Stimulated activated CD4-positive, alpha-beta T cell treated with anti-CD3 and anti-CD28 coated beads, TNF-alpha, amount 100 ng/mL, for 48 hours (primary cell): Measurements from ENCODE around the gene MARCHF2.

ENCODE experiments used
- DNase-seq, 3 donors: peaks; one replicate each; pipeline ENCODE4 v3.0.0-alpha.2; 2020; ENCODE audit warnings: low read depth in 3 of 3

MARCHF2 gene

DNA sequence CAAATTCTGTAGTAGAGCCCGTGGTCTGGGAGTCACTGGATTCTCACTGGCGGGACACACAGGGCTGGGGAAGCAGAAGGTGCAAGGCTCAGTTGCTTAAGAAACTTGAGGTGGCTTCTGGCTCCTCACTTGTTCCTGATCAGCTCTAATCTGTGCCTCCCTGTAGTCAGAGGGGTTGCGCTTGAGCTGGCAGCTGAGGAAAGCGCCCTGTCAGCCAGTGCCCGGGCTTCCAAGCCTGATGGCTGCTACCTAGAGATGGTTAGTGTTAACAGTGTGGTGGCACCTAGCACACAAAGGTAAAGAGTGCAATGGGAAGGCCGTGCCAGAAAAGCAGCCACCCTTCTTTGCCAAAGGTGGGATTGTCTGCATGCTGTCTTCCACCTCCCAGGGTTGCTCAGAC lies 40.5 kb downstream of the MARCHF2 start:
- DNase-seq, result no peak

DNA sequence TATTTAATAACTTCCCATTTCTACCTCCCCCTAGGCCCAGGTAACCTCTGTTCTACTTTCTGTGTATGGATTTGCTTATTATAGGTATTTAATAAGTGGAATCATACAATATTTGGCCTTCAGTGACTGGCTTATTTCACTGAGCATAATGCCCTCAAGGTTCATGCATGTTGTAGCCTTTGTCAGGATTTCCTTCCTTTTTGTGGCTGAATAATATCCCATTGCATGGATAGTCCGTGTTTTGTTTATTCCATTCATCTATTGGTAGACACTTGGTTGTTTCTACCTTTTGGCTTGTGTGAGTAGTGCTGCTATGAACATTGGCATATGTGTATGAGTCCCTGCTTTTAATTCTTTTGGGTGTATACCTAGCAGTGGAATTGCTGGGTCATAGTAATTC lies 41.1 kb downstream of the MARCHF2 start:
- no peak for DNase-seq

DNA sequence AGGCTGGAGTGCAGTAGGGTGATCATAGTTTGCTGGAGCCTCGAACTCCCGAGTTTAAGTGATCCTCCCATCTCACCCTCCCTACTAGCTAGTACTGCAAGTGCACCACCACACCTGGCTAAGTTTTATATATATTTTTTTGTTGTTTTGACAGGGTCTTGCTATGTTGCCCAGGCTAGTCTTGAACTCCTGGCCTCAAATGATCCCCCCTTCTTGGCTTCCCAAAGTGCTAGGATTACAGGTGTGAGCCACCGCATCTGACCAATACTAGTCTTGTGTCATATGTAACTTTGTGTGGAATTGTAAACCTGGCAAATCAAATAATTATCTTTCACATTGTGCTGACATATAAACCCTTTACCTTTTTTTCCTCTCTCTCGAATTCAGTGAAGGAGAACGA lies 41.9 kb downstream of the MARCHF2 start:
- DNase-seq, result no peak

DNA sequence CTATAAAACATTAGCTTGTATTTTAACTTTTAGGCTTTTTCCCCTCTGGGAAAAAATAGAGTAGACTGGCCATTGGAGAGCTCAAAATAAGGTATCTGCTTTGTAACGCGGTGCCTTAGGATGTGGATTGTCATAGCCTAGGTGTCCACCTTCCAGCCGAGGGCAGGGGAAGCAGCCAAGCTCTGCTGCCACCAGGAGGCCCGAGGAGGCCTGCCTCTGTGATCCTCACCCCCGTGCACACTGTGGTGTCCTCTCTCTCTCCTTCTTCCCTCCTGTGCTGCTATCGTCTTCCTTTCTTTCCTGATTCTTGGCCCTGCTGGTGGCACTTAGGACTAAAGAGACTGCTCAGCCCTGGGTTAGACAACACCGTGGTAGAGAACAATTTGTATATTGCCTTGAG lies 43.0 kb downstream of the MARCHF2 start:
- no peak for DNase-seq

DNA sequence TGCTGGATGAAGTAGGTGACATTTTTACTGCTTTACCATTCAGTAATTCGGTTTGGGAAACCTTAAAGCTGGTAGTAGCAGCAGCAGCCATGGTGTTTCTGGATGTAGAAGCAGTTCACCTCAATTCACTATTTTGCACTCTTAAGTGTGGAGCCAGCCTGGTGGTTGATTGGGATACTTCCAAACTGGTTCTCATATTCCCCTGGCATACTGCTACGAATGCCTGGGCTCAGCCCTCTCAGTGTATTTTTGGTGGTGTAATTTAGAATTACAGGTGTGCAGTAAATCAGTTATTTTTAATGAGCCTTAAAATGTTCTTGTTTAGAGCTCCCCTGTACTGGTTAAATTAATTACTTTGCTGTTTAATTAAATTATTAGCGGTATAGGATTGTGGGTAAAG lies 44.1 kb downstream of the MARCHF2 start:
- no peak for DNase-seq

DNA sequence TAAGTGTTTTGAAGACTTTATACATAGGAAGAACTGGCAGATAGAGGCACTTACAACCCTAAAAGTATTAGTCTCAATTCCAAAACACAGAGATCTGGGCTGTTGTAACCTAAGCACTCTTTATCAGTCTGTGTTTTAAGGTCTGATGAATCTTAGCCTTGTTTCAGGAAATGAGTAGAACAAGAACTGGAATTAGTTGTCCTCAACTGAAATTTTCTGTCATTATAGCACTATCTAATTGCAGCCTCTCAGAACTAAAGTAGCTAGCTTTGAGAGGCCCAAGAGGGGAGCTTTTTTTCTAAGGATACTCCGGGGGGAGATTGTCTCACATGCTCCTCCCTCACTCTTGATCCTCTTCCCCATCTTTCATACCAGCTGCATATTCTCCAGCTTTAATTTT lies 44.7 kb downstream of the MARCHF2 start:
- DNase-seq, result no peak

DNA sequence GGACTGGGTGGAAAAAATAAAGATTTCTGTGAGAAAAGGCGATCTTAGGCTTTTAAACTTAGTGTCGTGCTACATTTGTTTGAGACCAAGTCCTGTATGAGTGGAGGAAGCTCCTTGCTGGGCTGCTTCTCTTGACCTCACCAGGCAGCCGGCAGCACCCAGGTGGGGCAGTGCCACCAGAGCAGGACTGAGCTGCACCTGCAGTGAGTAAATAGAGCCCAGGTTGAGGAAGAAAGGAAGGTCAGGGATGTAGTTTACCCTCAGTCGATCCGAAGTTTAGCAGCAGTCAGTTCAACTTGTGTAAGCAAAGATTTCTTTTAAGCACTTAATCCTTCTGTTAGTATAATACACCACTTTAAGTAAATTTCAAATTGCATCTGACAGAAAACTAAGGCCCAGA lies 45.3 kb downstream of the MARCHF2 start:
- DNase-seq, result no peak

DNA sequence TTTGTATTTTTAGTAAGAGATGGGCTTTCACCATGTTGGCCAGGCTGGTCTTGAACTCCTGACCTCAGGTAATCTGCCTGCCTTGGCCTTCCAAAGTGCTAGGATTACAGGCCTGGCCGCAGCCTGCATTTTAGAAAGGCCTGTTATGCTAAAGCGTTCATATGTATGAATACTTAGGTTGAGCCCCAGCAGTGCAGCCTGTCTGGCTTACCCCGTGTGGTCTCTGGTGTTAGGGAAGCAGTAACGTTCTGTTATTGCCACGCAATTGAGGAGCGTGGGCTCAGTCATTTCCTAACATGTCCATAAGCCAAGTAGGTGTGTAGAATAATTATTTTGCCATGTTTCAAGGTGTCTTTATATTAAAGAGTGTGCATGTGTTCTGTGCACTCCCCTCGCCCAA lies 46.0 kb downstream of the MARCHF2 start:
- no peak for DNase-seq

DNA sequence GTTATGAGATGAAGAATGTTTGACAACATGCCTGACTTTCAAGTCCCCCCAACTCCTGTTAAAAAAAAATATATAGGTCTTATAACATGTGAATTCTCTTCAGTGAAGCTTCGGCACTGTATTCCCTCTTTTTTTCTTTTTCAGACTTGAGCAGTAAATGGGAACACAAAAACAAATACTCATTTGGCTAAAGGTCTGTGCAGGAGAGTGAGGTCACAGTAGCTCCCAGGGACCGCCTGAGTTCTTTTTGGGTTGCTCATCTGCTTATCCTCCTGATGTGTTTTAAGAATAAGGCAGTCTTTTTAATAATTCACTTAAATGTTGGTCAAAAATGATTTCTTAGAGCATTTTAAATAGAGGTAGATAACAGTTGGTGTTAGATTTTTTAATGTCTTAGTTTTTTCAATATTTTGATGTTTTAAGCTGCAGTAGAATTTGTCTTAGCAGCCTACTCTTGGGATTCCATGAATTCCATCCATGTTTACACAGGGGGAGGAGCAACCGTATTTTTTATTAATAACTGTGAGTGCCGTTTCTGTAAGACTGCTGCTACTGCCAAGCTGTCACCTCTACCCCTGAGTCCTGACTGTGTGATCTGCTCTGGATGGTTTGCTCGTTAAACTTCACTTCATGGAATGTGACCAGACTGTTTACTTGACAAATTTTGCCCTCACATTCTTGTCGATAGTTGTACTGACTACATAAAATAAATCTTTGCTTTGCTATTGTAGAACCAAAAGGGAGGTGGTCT lies 46.6 kb downstream of the MARCHF2 start:
- DNase-seq, result no peak

DNA sequence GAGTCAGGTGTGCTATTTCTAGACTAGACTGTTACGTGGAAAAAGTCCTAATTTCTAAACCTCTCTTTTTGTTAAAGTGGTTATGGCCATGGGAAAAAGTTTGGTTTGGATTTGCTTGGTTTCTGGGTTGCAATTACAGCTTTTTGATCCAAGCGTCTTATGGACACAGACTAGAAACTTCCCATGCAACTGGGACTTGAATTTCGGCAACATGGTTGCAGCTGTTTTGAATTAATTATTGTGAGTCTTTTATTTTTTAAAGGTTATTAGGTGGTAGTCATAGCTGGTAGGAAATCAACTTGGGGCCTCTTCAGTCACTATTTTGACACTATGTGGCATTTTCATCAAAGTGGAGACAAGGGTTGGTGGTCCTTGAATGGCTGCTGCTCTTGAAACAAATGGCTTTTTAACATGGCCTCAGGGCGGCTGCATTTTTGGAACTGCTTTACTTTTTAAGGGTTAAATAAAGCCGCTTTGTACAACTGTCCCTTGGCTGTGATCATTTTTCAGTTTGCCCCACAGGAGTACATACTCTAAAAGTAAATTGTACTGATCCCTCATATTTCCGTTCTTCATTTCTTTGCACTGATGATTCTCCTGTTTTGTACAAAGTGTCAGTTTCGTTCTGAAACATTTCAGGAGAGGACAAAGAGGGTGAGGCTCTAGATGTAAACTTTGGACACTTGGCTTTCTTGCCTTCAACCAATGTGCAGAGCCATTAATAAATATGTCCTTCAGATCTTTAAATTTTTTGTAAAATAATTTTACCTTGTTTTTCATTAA lies 47.6 kb downstream of the MARCHF2 start:
- no peak for DNase-seq

DNA sequence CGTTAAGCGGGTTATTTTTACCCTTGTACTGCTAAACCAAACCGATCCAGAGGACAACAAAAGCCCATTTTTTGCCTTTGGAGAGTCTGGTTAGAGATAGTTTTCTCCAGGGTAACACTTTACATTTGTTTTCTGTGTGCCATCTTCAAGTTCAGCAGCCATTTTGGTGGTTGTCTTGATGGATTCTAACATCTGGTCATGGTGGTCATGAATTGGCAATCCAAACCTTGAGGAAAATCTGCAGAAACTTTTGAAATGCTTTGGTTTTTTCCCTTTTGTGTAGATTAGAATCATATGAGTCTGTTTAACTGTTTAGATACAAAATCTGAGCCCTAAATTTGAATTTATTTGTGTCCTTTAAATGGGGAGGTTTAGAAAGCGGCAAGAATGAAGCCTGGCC lies 48.3 kb downstream of the MARCHF2 start:
- no peak for DNase-seq

DNA sequence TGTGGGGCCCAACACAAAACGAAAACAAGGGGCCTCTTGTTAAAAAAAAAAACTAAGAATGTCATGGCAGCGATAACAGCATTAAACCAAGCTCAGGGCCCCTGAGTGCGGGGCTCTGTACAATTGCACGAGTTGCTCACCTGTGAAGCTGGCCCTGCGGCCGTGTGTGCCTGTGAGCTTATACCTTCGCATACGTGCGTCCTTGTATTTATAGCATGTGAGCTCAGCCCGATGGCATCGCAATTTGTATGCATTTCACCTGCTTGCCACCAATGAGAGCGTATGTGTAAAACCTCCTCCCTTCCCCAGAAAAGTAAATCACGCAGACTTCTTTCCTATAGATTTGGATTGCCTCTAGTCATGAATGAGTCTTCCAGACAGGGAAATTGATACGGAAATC lies 48.8 kb downstream of the MARCHF2 start:
- DNase-seq, result no peak

DNA sequence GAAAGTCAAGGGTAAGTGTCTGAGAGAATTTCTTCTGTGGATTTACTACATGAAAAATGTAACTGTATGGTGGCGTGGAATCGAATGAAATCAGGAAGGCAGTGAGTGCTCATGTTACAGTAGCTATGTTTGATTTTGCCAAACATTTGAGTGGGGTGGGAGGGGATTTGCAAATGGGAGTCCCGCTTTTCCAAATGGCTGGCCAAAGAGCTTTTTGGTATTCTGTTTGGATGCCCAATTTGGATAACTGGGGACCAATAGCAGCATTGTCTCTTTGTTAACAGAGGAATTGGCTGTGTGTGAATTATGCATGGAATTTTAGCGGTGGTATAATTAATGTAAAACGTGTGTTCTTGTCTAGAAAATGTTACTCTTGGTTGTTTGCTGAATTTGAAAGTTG lies 49.5 kb downstream of the MARCHF2 start:
- DNase-seq, result no peak

DNA sequence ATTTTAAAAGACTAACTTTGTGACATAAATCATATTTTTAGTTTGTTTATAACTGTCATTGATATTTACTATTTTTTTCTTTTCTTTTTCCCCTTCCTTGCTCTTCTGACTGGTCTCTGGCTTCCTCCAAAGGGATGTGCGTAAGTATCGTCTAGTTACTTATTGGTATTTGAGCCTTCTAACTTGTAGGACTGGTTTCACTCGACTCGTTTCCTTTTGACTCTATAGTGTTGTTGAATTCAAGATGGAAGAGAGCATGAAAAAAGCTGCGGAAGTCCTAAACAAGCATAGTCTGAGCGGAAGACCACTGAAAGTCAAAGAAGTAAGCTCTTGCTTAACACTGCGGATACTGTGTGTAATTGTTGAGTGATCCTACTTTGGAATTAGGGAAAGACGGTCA lies 50.3 kb downstream of the MARCHF2 start:
- DNase-seq, result no peak

DNA sequence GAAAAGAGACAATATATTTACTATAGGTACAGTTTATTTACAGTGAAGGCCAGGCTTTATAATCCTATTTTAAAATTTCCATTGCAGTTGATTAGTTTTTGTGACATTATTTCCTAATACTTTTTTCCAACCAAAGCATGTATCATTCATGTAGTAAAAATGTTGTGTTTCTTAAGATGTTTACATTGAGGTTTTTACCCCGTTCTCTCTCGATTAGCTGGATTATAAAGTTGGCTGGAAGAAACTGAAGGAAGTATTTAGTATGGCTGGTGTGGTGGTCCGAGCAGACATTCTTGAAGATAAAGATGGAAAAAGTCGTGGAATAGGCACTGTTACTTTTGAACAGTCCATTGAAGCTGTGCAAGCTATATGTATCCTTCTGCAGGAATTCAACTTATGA lies 52.9 kb downstream of the MARCHF2 start:
- DNase-seq, result no peak

DNA sequence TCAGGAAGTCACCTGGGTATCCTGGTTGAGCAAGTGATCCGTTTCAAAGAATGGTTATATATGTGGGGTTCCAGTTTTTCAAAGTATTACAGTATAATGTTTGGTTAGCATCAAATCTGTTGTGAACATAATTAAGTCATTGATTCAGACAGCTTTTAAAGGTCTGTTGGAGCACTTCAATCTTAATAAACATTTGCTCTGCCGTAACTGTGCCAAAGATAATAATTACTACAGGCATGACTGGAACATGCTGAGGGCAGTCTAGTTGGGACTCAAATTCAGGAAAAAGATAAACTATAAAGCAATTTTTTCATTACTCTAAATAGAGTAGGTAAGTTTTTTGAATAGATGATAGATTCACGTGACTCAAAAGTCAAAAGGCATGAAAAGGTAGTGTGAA lies 55.0 kb downstream of the MARCHF2 start:
- no peak for DNase-seq

DNA sequence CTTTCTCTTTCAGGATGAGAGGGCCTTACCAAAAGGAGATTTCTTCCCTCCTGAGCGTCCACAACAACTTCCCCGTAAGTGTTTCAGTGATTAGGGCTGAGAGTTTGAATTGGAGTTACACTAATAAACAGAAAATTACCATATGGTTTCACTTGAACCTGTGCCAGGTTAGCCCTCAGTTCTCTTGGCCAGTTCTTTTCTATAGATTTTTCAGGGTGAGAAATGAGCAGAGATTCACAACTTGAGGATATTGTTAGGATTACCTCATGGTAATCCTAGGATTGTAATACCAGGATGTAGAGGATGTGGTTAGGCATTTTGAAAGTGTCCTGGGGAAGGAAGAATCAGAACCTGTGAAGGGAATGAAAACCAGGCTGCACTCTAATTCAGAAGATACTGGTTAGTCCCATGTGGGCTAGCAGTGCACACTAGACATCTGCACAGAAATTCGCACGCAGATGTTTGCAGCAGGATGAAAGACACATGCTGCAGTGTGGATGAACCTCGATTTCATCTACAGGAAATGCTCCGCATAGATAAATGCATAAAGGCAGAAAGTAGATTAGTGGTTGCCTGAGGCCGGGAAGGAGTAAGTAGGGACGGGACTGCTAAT lies 55.8 kb downstream of the MARCHF2 start:
- DNase-seq, result no peak

DNA sequence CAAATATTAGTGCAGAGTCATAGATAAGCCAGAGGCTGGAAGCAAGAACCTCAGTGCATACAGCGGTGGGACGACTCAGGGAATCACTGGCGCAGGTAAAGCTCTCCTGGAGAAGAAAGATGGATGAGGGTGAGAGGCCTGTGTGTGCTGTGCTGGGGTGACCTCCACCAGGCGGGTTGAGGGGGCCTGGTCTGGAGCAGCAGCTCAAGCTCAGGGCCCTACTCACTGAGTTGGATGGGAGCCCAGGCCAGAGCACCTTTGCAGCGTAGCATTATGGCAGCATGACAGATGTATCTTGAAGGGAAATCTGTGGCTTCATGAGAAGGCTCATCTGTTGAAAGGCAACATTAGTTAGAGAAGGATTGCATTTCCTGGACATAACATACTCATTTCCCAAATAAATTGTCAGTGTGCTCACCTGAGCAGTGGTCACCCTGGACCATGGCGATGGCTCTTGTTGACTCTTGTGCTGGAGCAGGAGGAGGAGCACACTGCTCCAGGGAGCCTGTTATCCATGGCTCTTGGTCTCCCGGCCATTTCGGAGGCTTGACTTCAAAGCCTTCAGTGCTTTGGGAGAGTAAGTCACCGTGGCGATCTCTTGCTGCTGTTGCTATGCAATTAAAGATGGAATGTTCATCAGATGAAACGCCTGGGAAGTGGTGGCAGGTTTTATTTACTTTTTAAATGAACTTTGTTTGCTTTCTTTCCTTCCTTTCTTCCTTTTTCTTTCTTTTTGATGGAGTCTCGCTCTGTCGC lies 56.7 kb downstream of the MARCHF2 start:
- no peak for DNase-seq

DNA sequence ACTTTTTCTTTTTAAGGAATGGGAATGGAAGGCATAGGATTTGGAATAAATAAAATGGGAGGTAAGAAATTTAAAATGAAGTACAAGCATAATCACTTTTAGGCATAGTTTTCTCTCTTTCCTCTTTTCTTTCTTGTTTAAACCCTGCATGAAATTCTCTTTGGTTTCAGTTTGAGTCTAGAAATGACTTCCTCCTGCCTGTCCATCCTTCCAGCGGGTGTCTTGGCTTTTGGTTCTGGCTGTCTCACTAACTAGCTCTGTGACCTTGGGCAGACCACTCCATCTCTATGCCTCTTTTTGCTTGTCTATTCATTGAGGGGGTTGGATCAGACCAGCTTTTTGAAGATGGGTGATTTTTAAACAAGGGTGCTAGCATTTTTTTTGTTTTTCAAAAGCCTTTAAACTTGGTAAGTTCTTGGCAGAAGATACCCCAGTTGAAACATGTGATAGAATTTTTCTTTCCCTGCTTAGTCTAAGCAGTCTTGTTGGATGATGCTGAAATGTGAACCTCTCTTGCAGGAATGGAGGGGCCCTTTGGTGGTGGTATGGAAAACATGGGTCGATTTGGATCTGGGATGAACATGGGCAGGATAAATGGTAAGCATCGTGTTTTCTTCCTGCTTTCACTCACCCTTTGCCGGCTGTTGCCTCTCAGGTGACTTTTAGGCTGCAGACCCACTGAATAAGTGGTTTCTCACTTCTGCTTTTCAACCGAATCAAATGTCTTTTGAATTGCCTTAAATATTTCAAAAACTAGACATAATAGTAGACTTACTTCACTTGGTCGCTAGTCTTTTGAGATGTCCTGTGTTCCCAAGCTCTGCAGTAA lies 60.8 kb downstream of the MARCHF2 start:
- DNase-seq, result no peak

DNA sequence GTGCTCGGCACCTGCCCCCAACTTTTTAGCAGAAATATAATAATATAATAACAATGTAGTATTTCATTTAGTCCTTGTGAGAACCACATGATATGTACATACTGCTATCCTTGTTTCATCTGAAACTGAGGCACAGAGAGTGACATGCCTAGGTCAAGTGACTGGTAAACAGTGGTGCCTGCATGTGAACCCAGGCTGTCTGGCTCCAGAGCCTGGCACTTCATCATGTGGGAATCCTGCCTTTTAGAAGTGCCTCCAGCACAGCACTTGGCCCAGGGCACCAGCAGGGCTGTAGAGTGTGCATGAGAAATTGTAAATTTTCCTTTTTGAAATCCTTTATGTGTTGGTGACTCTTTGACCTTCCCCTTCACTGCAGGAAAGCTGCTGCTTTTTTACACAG lies 61.9 kb downstream of the MARCHF2 start:
- no peak for DNase-seq

DNA sequence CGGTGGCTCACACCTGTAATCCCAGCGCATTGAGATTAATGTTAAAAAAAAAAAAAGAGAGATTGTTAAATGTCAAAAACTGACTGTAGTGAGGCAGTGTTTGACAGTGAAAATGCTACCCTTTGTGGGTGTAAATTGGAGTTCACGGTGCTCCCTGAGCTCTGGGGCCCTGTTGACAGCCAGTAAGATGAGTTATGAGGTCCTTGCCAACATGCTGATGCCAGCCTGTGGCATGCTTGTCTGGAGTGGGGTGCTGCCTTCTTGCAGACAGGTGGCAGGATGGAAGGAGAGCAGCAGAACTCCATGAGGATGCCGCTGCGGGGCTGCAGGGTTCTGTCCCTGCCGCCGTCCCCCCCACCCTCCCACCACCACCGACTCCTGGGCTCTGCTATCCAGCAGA lies 63.4 kb downstream of the MARCHF2 start:
- DNase-seq, result no peak
